Psoas muscle (tissue), 8 donors: ENCODE measurements around the gene RBM23. TPM values are rescaled to one million over a fixed set of nuclear protein-coding genes. Genes with fewer than 3 reads are reported as not detected.

Experiments
- ATAC-seq, 4 donors: fragments of 200-7000 bp; cut with Tn5 transposase; one replicate each; pipeline ENCODE4 v1.9.1; 2020; ENCODE audit warnings: moderate library complexity in 3 of 4, mild to moderate bottlenecking in 2 of 4
- DNase-seq, 2 donors: peaks; one replicate each; pipeline ENCODE4 v3.0.0-alpha.2; 2020
- H3K27ac ChIP-seq: fragments of 200-600 bp; one replicate; pipeline ENCODE4 v1.8.0; 2022
- H3K27me3 ChIP-seq, 3 donors: fragments of 200-600 bp in 1 of 3; one replicate each; pipeline versions ENCODE4 v1.6.1 to v1.8.0; 2013 to 2022; ENCODE audit warnings: low read length in 2 of 3, mild to moderate bottlenecking in 2 of 3, moderate library complexity in 1 of 3; ENCODE audit not compliant: insufficient read depth in 3 of 3
- H3K36me3 ChIP-seq, 2 donors: fragments of 200-600 bp in 1 of 2; one replicate each; pipeline versions ENCODE4 v1.6.1 to v1.8.0; 2013 to 2022; ENCODE audit warnings: low read depth in 1 of 2, mild to moderate bottlenecking in 1 of 2, moderate library complexity in 1 of 2; ENCODE audit not compliant: insufficient read depth in 1 of 2
- H3K4me1 ChIP-seq: fragments of 200-600 bp; one replicate; pipeline ENCODE4 v1.8.0; 2022
- H3K4me3 ChIP-seq: fragments of 200-600 bp; one replicate; pipeline ENCODE4 v1.8.0; 2022; ENCODE audit warnings: mild to moderate bottlenecking
- H3K9me3 ChIP-seq: fragments of 200-600 bp; one replicate; pipeline ENCODE4 v1.8.0; 2022
- CTCF ChIP-seq: fragments of 200-600 bp; IDR thresholded peaks from one replicate; pipeline ENCODE4 v1.8.0; 2022; ENCODE audit warnings: antibody characterized with exemption
- WGBS, 3 donors: extraction: QIAGEN DNeasy Blood & Tissue Kit; methylation state at CpG; one replicate each; pipeline versions ENCODE4 v1.1.6 to v1.1.7; 2013; 5-methylcytosine and 5-hydroxymethylcytosine counted together
- intact Hi-C, 2 donors: fragments of 100-400 bp; cut with DNase I; formaldehyde crosslinking; loops; one replicate each; pipeline versions ENCODE4 v1.11.0 to v1.14.2; 2022
- polyA plus RNA-seq, 3 donors: library from polyadenylated mRNA; stranded (reverse); fragments of 200-250 nt; gene quantifications; one replicate each; pipeline ENCODE4 v1.2.3, GENCODE V29; 2013
- total RNA-seq, 4 donors: library from RNA; stranded (reverse); fragmentation: NEBNext Ultra II Directional in 2 of 4; extraction: Animal tissue kit (Norgen Biotek cat#: 25700) in 2 of 4; gene quantifications; one replicate each; pipeline versions ENCODE4 v1.2.1 to v1.2.4, GENCODE V29; 2021 to 2023
- donor health status: healthy with polysubstance abuse.
- donor health status: DM: no; HTN: no; CAD: no; lungs with moderate emphysema.
- donor health status: Bipolar disorder and iron deficiency.
- donor health status: healthy.
- donor health status: DM: yes; HTN: yes; CAD: no.
- donor health status: DM: no; HTN: no; CAD: no.
- donor health status: DM: no; HTN: no; CAD: no.
- donor health status: DM: yes; HTN: yes; CAD: no.

Gene RBM23
- total and polyA plus RNA-seq, 7 donors: 18.4 to 42.1 (median 26.7) TPM

- H3K27ac ChIP-seq: peak overlapping the region; percentile 100
- peaks cover 0 to 42% of the 10 kb centered on the region in 2 donors for H3K36me3 ChIP-seq
- 0 to 1% (median 0%) methylated on average over 31 to 45 of the region's 45 CpGs for WGBS, 3 donors
- TF ChIP-seq CTCF: peak; percentile 86
- DNase-seq (peak; percentile 78 to 86), ATAC-seq (peak; percentile 63 to 75 (median 70))
- intact Hi-C loops: loop anchor here in 1 of 2 donors (2.0 to 5.0 kb wide), 2 partner anchors 29 to 45 kb away; partner anchors contain the start of gene RBM23
- peak overlapping the region; percentile 100 for H3K4me3 ChIP-seq
- H3K4me1 ChIP-seq: peaks cover 16% of the 10 kb centered on the region
- H3K9me3 ChIP-seq: no peaks in the 10 kb centered on the region
- no peaks in the 10 kb centered on the region for H3K27me3 ChIP-seq
Measured at GRCh38 chr14:22872033-22872832, 46.7 kb downstream of the RBM23 start.

- ATAC-seq (peak; percentile 95 to 96 (median 95)), DNase-seq (peak; percentile 93 to 95)
- peak within 1 kb of the TSS; percentile 100 for H3K27ac ChIP-seq
- H3K27me3 ChIP-seq: no peaks in the 10 kb centered on the region
- no peaks in the 10 kb centered on the region for H3K9me3 ChIP-seq
- H3K36me3 ChIP-seq: peaks cover 0 to 34% of the 10 kb centered on the region in 2 donors
- H3K4me3 ChIP-seq: peak within 1 kb of the TSS; percentile 100
- intact Hi-C loops: loop anchor here in 1 of 2 donors (2.0 to 5.0 kb wide), 2 partner anchors 29 to 46 kb away; partner anchors contain the start of gene RBM23
- H3K4me1 ChIP-seq: peaks cover 16% of the 10 kb centered on the region
- no peak for TF ChIP-seq CTCF
- WGBS, 3 donors: 0% methylated on average over 45 to 50 of the region's 50 CpGs
Measured at GRCh38 chr14:22871224-22872032, 47.5 kb downstream of the RBM23 start, which contains the start of gene LRP10. TSS of gene LRP10 (plus strand) at chr14:22871740. CDS start at chr14:22872304, 564 bp downstream.

GRCh38 chr14:22870811-22871223 is 48.1 kb downstream of the RBM23 start:
- Histone ChIP-seq H3K27ac (peak overlapping the region; percentile 100), H3K27me3 (no peaks in the 10 kb centered on the region), H3K4me1 (peaks cover 16% of the 10 kb centered on the region), H3K4me3 (peak overlapping the region; percentile 100), H3K36me3 (peaks cover 0 to 28% of the 10 kb centered on the region in 2 donors), H3K9me3 (no peaks in the 10 kb centered on the region)
- intact Hi-C loops: loop anchor here in 1 of 2 donors (5.0 kb wide), 1 partner anchor 46 kb away; the partner anchor contains the start of gene RBM23
- TF ChIP-seq CTCF: no peak
- 0 to 1% (median 0%) methylated on average over 1 of the region's 1 CpG for WGBS, 3 donors
- peak; percentile 17 to 46 (median 41) for ATAC-seq
- no peak for DNase-seq

- H3K4me3 ChIP-seq: no peak overlapping the region
Measured at GRCh38 chr14:22866874-22867273, 52.1 kb downstream of the RBM23 start.

More at GRCh38 chr14:22866874-22867273, 52.1 kb downstream of the RBM23 start:
- Histone ChIP-seq H3K4me1 (peaks cover 11% of the 10 kb centered on the region), H3K9me3 (no peaks in the 10 kb centered on the region), H3K27me3 (no peaks in the 10 kb centered on the region), H3K36me3 (no peaks in the 10 kb centered on the region), H3K27ac (no peak overlapping the region)
- ATAC-seq: no peak
- TF ChIP-seq CTCF: no peak
- DNase-seq: no peak
- WGBS, 3 donors: 92 to 95% (median 93%) methylated on average over 5 of the region's 5 CpGs
- intact Hi-C loops: no loop called here
